H1 (cell line): ENCODE data around the gene RNF186. TPM values are rescaled to one million over a fixed set of nuclear protein-coding genes. Genes with fewer than 3 reads are reported as not detected.

ENCODE experiments used
- GABPA ChIP-seq: IDR thresholded peaks from 2 replicates; pipeline ENCODE4 v1.6.1; 2011; ENCODE audit warnings: mild to moderate bottlenecking, low read length, moderate library complexity, borderline replicate concordance; ENCODE audit not compliant: insufficient read depth
- POLR2AphosphoS5 ChIP-seq: IDR thresholded peaks from 2 replicates; pipeline ENCODE4 v1.6.1; 2011; ENCODE audit warnings: low read depth, low read length
- RFX5 ChIP-seq: IDR thresholded peaks from 2 replicates; pipeline ENCODE4 v1.6.1; 2011; ENCODE audit warnings: low read depth, low read length, improper control_type of control experiment, borderline replicate concordance
- polyA plus RNA-seq, 7 experiments: library from polyadenylated mRNA; depleted of rRNA in 3 of 7; stranded (reverse) in 5 of 7; unstranded in 2 of 7; fragments of >200 nt in 5 of 7; fragments of 200-250 nt in 2 of 7; gene quantifications; 1 replicate in 5 of 7; 2 replicates in 1 of 7; 4 replicates in 1 of 7; pipeline versions ENCODE4 v1.2.1 to v1.2.3, GENCODE V29; 2011 to 2013; ENCODE audit warnings: missing spikeins in 2 of 7, mixed read lengths in 2 of 7
- total RNA-seq: library from RNA; stranded (reverse); fragmentation: NEBNext Ultra II Directional; extraction: Animal tissue kit (Norgen Biotek cat#: 25700); gene quantifications from 2 replicates; pipeline ENCODE4 v1.2.1, GENCODE V29; 2021

The RNF186 gene
- total and polyA plus RNA-seq, 2 of the 8 experiments (the other 6 are each of a cell fraction or from before 2014, with no cell fraction given): not detected

- TF ChIP-seq GABPA (no peak), POLR2AphosphoS5 (no peak), RFX5 (no peak)
- TF ChIP-seq, all 59 proteins: peak for 0
Measured at GRCh38 chr1:19859876-19860275, 44.8 kb upstream of the RNF186 start (continued).
